ENCODE results near the gene CD8A. TPM values are rescaled to one million over a fixed set of nuclear protein-coding genes. Genes with fewer than 3 reads are reported as not detected.
A peak's percentile ranks its signal among the peaks of the same experiment; 100 is the strongest.
"Not testable (repeated sequence)": the region's sequence is repeated elsewhere in the genome, so short reads cannot be mapped to it uniquely, and the experiment has no call there.

The CD8A gene
- total RNA-seq, result 1 to 10 TPM; 1.6 to 3.2 TPM
- long read RNA-seq, partial matches to known transcripts, result 1 of 2 reads
- long read RNA-seq, other reads (novel, unspliced or antisense), result 0 of 2 reads

- DNase-seq, result no peak
- ATAC-seq, result peak; percentile 34
- intact Hi-C loops (cut with DNase I, micrococcal nuclease), result no loop called here
Measured at GRCh38 chr2:86790676-86791572, at the start of gene CD8A. Gene CD8A (minus strand): TSS chr2:86790913. CDS start chr2:86790825, 88 bp downstream.

- ATAC-seq; DNase-seq; intact Hi-C loops (cut with DNase I, micrococcal nuclease): not testable (repeated sequence)
Measured at GRCh38 chr2:86839871-86840548, 49.3 kb upstream of the CD8A start.

- ATAC-seq; intact Hi-C loops (cut with DNase I, micrococcal nuclease); DNase-seq: not testable (repeated sequence)
Measured at GRCh38 chr2:86839455-86839854, 48.7 kb upstream of the CD8A start.

- ATAC-seq; DNase-seq; intact Hi-C loops (cut with DNase I, micrococcal nuclease): not testable (repeated sequence)
Measured at GRCh38 chr2:86837714-86838113, 47.0 kb upstream of the CD8A start.

GRCh38 chr2:86836915-86837695 lies 46.4 kb upstream of the CD8A start:
- peak; percentile 45 to 84 for DNase-seq
- intact Hi-C loops (cut with DNase I, micrococcal nuclease), result not testable (repeated sequence)
- ATAC-seq, result peak; percentile 96

- ATAC-seq; DNase-seq; intact Hi-C loops (cut with DNase I, micrococcal nuclease): not testable (repeated sequence)
Measured at GRCh38 chr2:86835548-86835889, 44.8 kb upstream of the CD8A start.

- ATAC-seq (no peak), DNase-seq (no peak)
- intact Hi-C loops (cut with DNase I, micrococcal nuclease), result no loop called here
Measured at GRCh38 chr2:86833315-86833714, 42.6 kb upstream of the CD8A start.

GRCh38 chr2:86832334-86833096 lies 41.8 kb upstream of the CD8A start:
- intact Hi-C loops (cut with DNase I, micrococcal nuclease), result no loop called here
- ATAC-seq, result no peak
- no peak for DNase-seq

GRCh38 chr2:86831537-86831936 lies 40.8 kb upstream of the CD8A start:
- DNase-seq (no peak), ATAC-seq (no peak)
- intact Hi-C loops (cut with DNase I, micrococcal nuclease), result no loop called here

GRCh38 chr2:86826951-86827350 lies 36.2 kb upstream of the CD8A start:
- intact Hi-C loops (cut with DNase I, micrococcal nuclease), result no loop called here
- no peak for DNase-seq
- ATAC-seq, result no peak

- no peak for ATAC-seq
- intact Hi-C loops (cut with DNase I, micrococcal nuclease), result no loop called here
- no peak for DNase-seq
Measured at GRCh38 chr2:86825693-86826381, 35.1 kb upstream of the CD8A start.

GRCh38 chr2:86825036-86825692 lies 34.5 kb upstream of the CD8A start:
- DNase-seq, result no peak
- intact Hi-C loops (cut with DNase I, micrococcal nuclease), result no loop called here
- ATAC-seq, result no peak

- ATAC-seq, result no peak
- intact Hi-C loops (cut with DNase I, micrococcal nuclease), result no loop called here
- no peak for DNase-seq
Measured at GRCh38 chr2:86822668-86823345, 32.1 kb upstream of the CD8A start.

GRCh38 chr2:86821842-86822241 lies 31.1 kb upstream of the CD8A start:
- intact Hi-C loops (cut with DNase I, micrococcal nuclease), result no loop called here
- DNase-seq (no peak), ATAC-seq (no peak)

- ATAC-seq (no peak), DNase-seq (no peak)
- intact Hi-C loops (cut with DNase I, micrococcal nuclease), result no loop called here
Measured at GRCh38 chr2:86821306-86821705, 30.6 kb upstream of the CD8A start.

- DNase-seq, result no peak
- no peak for ATAC-seq
- intact Hi-C loops (cut with DNase I, micrococcal nuclease), result loop anchor here in 1 of 2 donors (10.0 kb wide), 1 partner anchor 1346 kb away; no protein-coding TSS in a partner anchor
Measured at GRCh38 chr2:86818957-86819356, 28.2 kb upstream of the CD8A start.

Measured in left colon (tissue), 2 donors.